Limb (tissue), 2 donors: ENCODE data around the gene BEAN1.

Experiments
- DNase-seq, 2 donors: peaks; one replicate each; pipeline ENCODE4 v3.0.0-alpha.2; 2016; ENCODE audit errors: extremely low spot score in 2 of 2

BEAN1 gene

DNA sequence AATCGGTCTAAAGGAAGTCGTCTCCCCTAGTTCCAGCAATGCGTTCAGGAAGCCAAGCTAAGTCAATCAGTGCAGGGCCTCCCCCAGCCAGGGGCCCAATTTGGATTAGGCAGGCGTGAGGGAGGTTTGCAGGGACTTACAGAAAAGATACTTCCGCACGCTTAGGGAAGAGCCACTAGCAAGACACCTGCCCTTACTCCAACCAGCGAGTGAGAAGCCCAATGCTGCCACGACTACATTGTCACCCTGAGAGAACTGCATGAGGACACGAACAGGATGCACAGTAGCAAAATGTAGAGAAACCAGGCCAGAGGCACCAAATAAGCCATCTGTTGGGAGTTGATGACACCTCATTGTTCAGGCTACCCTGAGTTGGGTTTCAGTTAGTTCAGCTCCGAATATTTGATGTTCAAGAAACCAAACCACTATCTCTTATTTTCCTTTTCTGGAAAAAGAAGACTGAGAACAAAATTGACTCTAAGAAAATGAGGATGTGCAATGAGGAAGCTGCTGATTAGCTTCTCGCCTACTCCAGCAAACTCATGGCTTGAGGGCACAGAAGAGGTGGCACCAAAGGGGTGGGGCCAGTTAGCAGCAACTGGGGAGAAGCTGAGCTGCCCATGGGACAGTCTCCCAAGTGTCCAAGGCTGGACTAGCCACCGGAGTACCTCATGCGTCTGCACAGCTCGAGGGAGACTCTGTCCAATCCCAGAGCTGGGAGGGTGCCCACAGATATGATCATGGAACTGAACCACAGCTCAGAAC is 93.5 kb downstream of the BEAN1 start:
- DNase-seq = no peak

DNA sequence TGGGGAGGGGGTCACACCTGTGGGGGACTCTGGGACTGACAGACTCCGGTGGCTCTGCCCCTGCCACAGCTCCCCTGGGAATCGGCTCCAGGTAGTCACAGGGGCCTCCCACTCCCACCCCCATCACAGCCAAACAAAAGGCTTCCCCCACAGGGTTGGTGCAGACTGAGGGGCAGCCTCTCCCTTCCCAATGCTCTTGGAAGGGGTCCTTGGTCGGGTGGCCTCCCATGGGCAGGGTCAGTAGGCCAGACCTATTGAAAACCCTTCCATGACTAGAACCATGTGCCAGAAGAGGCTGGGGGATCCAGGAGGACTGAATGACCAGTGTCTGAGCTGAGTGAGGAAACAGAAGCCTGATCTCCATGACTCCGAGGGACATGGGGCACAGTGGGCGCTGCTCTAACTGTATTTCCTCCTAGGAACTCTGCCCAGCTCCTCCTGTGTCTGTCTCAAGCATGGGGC is 94.2 kb downstream of the BEAN1 start:
- no peak for DNase-seq

DNA sequence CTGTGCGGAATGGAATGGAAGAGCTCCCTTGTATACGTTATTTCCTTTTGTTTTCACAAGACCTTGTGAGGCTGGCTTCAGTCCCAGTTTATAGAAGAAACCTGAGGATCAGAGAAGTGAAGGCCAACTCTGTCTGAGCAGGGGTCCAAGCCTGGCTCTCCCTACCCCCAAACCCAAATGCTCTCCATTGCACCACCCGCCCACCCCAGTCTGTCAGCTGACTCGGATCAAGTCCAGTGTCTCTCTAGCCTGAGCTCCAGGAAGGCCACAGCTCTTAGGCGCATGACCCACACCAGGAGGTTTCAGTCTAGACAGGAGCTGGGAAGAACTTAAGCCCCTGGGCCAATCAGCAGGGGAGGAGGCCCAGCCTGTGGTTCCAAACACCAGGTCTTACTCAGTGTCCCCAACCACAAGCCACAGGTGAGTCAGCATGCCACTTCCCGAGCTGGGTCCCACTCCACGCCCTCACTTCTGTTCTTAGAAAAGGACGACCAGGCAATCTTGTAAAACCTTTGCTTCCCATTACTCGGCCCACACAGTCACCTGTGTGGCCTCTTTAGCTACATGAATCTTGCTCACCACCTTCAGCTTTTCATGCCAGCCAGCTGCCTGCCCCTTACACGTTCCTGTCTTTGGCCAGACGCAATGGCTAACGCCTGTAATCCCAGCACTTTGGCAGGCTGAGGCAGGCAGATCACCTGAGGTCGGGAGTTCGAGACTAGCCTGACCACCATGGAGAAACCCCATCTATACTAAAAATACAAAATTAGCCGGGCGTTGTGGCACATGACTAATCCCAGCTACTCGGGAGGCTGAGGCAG is 95.1 kb downstream of the BEAN1 start:
- DNase-seq = no peak

DNA sequence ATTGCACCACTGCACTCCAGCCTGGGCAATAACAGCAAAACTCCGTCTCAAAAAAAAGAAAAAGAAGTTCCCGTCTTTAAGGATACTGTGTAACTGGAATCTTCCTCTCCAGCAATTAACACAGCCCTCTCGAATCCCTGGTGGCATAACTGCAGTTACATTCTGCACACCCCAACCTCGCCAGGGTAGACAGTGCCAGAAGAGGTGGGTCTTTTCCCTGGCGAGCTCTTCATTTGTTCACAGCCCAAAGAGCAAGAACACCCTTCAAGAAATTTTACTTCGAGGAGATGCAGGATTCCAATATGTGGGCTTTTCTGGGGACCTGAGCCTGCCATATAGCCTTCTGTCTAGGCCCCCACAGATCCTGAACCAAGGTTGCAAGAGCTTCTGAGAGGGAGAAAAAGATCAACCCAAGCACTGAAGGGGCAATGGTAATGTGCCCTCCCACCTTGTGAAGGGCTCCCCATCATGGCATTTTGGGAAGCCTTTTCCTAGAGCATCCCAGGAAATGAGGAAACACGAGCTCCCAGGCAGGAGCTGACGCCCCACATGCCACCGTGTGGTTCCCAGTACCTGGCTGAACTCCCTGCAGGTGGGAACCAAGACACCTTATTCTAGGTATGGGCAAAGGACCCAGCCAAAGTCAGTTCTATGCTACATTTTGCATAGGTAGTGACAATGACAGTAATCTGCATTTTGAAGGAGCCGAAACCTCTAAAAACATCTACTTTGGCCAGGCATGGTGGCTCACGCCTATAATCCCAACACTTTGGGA is 95.9 kb downstream of the BEAN1 start:
- no peak for DNase-seq

DNA sequence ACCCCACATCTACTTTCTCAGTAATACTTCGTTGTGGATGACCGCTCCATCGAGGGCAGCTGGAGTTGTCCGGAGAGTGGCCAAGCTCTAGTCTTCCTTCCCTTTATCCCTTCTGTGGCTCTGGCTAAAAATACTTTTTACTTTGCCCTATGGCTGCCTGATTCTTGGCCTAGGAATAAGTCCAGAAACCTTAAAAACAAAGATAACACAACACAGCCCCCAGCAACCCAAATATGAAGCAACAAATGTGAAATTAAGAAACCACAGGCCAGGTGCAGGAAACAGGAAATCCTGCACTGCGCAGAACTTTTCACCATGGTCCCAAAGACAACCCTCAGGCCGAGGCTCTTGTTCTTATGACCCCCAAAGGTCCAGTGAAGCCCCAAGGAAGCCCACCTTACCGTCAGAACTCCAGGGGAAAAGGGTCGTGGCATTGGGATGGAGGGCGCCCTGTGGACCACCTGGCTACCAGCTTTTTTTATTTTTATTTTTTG is 96.8 kb downstream of the BEAN1 start:
- no peak for DNase-seq

DNA sequence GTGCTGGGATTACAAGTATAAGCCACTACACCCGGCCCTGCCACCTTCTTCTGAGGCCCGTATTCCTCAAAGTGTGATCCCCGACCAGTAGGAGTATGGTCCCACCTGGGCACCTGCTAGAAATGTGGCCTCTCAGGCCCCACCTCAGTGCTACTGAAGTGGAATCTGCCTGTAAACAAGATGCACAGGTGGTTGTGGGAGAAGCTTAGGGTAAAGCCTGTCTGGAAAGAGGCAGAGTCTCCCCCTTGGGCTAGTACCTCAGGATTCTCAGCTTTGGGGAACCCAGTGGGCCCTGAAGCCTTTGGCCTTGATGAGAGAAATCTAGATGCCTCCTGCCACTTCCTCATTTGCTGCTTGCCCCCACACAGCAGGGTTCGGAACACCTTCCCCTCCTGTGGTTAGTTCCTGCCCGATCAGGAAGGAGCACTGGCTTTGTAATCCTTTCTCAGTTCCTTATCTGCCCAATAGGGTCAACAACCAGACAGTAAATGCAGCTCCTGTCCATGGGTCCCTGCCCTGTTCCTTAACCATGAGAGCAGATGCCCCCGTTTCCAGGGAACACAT is 97.6 kb downstream of the BEAN1 start:
- no peak for DNase-seq

DNA sequence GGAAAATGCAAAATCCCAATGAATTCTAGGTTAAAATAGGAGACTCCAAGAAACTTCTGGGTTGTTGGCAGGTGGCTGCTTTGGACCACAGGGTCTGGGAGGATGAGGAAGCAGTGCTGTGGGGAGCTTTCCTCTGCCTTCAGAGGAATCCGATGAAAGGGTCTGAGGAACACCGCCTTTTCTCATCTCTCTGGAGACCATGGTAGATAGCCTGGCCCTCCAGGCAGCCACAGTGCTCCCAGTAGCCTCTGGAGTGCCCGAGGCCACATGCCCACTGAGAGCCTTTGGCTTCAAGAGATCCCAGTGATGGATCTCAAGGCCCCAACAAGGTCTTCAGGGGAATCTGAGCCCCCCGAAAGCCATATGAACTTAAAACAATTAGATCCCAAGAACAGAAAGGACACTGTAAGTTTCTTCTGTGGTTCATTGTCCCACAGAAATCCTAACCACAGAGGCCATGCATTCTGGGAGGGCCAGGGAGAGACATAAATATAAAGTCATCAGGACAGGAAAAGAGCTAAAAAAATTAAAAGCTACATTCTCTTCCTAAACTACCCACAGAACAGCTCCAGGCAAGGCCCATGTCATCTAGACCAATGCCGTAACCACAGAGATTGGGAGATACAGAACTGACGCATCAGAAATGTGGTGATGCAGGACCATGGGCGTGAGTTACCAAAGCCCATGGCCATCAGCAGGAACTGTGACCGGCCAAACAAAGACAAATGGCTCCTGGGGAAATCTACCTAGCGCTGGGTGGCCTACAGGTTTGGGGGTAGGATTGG is 98.5 kb downstream of the BEAN1 start:
- DNase-seq = no peak

DNA sequence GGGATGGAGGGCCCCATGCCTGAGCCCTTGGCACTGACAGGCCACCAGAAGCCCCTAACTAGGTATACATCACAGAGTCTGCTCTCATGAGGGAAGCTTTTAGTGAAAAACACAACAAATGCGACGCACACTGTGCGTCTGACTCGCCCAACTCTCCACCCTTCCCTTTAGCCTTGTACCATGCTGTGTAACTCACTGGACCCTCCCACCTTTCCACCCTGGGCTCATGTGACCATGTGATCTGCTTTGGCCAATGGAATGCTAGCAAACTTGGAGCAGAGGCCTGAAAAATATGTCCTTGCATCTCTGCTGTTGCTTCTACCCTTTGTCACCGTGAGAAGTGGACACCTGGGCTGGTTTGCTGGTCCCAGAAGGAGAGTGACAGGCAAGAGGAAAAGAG is 101.2 kb downstream of the BEAN1 start:
- no peak for DNase-seq

DNA sequence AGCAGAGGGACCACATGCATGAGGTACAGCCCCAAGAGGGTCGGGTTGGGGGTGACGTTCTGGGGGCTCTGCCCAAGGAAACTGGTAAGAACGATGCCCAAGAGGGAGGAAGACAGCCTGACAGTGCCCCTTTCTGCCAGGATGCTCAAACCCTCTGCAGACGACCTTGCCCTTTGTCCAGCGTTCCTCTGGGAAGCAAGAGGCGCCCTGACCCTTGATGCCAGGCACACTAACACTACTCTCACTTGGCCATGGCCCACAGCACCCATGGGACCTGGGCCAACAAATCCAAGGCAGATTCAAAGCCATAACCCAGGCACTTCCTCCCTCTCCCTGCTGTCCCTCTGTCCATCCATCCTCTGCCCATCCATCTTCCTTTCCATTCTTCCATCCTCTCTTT is 102.4 kb downstream of the BEAN1 start:
- no peak for DNase-seq
